GM19372 (cell line): ENCODE results near the gene AP1M2.
"Not testable (repeated sequence)": the region's sequence is repeated elsewhere in the genome, so short reads cannot be mapped to it uniquely, and the experiment has no call there.

Source experiments
- ATAC-seq: cut with Tn5 transposase; IDR thresholded peaks from one replicate; pipeline ENCODE4 v1.9.1; 2021; ENCODE audit warnings: mild to moderate bottlenecking, low read depth, moderate library complexity; ENCODE audit not compliant: unreplicated experiment

The AP1M2 gene

DNA sequence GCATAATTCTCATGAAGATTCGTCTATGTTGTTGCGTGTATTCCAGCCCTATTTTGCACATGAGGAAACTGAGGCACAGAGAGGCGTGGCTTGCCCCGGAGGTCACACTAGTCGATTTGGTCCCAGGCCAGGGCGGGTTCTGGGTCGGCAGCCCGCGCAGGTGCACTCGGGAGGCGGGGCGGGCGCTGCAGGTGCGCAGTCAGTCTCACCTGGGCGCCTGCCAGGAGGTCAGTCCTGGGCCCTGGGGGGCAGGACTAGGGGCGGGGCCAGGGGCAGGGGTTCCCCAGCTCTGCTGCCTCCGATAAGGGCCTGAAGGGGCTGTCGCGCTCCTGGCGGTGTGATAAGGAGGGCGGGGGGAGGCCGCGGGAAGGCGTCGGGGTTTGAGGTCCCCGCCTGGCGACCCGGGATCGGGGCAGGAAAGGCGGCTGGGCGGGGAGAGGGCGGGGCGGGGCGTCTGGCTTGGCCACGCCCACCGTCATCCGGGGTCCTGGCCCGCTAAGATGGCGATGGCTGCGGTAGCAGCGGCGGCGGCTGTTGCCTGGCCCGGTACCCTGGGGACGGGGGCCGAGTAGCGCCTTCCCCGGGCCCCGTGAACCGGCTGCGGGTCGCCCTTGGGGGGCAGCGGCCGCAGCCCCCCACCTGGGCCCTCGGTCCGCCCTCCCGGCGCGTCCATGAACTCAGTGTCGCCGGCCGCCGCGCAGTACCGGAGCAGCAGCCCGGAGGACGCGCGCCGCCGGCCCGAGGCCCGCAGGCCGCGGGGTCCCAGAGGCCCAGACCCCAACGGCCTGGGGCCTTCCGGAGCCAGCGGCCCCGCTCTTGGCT, 43.5 kb downstream of the AP1M2 start, which contains the start of gene ATG4D:
TSS of gene ATG4D (plus strand) at position 485 of the 822 bp plus-strand sequence. CDS start at position 672, 187 bp downstream.
- peak; percentile 70 for ATAC-seq

DNA sequence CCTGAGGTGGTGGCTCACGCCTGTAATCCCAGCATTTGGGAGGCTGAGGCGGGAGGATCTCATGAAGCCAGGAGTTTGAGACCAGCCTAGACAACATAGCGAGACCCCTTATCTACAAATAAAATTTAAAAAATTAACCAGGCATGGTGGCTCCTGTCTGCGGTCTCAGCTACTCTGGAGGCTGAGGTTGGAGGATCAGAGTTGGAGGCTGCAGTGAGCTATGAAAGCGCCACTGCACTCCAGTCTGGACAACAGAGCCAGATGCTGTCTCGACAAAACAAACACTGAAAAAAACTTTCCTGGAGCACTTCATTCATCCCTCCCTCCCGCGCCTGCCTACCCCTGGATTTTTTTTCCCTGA, 44.1 kb downstream of the AP1M2 start:
- ATAC-seq = no peak

DNA sequence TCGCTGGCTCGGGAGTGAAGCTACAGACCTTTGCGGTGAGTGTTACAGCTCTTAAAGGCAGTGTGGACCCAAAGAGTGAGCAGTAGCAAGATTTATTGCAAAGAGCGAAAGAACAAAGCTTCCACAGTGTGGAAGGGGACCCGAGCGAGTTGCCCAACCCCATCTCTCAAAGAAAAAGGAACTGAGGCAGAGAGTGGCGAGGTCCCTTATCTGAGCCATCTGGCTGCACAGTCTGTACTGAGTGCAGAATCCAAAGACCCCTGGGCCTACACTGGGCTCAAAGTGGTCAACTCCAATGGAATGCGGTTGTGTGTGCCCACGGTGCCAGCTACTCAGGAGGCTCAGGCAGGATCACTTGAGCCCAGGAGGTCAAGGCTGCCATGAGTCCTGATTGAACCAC, 48.1 kb downstream of the AP1M2 start:
- ATAC-seq = not testable (repeated sequence)

DNA sequence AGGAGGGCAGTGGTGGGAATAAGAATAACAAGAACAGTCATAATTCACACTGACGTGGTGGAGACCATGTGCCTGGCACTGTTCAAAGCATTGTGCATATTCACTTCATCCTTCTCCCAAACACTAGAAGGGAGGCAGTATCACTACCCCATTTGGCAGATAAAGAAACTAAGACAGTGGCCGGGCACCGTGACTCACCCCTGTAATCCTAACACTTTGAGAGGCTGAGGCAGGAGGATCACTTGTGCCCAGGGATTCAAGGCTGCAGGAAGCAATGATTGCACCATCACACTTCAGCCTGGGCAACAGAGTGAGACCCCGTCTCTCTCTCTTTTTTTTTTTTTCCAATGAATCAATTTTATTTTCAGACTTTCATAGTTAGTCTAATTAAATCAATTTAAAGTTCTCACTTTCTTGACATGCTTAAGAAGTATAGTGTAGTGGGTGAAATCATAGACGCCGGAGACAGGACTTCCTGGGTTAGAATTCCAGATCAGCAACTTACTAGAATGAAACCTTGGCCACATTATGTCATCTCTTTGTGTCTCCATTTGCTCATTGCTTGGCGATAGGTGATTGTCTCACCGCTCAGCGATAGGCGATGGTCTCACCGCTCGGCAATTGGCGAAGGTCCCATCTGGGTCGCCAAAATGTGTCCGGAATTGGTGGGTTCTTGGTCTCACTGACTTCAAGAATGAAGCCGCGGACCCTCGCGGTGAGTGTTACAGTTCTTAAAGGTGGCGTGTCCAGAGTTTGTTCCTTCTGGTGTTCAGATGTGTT, 48.7 kb downstream of the AP1M2 start:
- no peak for ATAC-seq

DNA sequence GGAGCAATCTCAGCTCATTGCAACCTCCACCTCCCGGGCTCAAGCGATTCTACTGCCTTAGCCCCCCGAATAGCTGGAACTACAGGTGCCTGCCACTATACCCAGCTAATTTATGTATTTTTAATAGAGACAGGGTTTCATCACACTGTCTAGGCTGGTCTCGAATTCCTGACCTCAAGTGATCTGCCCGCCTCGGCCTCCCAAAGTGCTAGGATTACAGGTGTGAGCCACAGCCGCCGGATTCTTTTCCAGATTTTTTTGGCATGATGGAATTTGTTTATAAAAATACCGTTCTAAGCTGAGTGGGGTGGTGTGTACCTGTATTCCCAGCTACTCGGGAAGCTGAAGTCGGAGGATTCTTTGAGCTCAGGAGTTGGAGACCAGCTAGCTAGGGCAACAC, 49.4 kb downstream of the AP1M2 start:
- no peak for ATAC-seq

DNA sequence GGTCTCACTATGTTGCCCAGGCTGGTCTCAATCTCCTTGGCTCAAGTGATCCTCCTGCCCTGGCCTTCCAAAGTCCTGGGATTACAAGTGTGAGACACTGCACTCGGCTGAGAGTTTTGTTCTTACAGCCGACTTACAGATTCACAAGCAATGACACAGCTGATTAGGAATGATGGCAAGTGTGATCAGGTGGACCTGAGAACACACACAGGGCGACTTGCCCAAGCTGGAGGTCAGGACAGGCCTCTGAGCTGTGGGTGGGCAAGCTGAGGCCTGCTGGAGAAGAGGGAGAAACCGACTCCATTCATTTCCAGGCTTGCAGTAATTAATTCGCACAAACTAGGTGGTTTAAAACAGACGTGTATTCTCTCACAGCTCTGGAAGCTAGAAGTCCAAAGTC, 51.5 kb downstream of the AP1M2 start:
- no peak for ATAC-seq

DNA sequence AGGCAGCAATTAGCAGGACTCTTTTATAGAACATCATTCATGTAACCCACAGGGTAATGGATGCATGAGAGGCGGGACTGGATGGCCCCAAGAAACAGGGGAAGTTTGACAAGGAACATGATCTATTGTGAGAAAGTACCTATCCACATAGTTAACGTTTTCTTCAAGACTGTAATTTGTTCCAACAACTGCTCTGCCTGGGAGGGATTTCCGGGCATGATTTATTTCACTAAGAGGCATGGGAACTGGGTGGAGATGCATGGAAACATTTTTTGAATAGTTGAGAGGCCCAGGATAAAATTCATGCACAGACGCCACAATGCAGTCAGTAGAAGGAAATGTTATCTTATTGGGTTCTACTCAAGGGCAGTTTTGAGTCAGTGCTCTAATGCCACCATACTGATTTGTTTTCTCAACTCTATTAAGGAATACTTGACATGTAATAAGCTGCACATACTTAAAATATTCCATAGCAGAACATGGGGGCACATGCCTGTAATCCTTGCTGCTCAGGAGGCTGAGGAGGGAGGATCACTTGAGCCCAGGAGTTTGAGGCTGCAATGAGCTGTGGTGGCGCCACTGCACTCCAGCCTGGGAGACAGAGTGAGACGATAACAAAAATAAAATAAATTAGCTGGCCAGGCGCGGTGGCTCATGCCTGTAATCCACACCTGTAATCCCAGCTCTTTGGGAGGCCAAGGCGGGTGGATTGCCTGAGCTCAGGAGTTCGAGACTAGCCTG, 53.3 kb downstream of the AP1M2 start:
- ATAC-seq = no peak

DNA sequence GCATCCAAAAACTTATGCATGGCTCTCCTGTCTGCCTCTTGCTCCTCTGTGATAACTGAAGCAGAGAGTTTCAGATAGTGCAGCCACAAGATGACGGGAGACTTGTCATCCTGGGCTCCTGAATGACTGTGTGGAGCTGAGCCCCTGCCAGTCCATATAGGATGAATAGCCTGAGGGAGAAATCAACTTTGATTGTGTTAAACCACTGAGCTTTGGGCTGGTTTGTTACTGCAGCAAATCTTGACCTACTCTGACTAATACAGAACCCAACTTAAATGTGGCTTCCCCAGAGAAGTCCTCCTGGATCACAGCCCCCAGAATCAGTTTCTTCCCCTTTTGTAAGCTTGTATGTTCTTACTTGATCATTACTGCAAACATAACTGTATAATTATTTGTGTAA, 54.7 kb downstream of the AP1M2 start:
- ATAC-seq = no peak

DNA sequence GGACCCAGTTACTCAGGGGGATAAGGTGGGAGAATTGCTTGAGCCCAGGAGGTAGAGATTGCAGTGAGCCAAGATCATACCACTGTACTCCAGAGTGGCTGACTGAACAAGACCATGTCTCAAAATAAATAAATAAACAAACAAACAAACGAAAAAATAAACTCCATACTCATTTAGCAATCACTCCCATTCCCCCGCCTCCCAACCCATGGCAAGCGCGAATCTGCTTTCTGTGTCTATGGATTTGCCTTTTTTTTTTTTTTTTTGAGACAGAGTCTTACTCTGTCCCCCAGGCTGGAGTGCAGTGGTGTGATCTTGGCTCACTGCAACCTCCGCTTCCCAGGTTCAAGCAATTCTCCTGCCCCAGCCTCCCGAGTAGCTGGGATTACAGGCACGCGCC, 60.2 kb downstream of the AP1M2 start:
- not testable (repeated sequence) for ATAC-seq

DNA sequence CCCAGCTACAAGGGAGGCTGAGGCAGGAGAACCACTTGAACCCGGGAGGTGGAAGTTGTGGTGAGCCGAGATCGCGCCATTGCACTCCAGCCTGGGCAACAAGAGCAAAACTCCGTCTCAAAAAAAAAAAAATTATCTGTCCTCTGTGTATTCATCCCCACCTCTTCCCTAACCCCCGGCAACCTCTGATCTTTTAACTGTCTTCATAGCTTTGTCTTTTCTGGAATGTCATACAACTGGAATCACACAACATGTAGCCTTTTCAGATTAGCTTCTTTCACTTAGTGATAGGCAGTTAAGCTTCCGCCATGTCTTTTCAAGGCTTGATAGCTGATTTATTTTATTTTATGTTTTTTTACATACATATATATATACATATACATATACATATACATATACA, 61.5 kb downstream of the AP1M2 start:
- ATAC-seq = no peak

DNA sequence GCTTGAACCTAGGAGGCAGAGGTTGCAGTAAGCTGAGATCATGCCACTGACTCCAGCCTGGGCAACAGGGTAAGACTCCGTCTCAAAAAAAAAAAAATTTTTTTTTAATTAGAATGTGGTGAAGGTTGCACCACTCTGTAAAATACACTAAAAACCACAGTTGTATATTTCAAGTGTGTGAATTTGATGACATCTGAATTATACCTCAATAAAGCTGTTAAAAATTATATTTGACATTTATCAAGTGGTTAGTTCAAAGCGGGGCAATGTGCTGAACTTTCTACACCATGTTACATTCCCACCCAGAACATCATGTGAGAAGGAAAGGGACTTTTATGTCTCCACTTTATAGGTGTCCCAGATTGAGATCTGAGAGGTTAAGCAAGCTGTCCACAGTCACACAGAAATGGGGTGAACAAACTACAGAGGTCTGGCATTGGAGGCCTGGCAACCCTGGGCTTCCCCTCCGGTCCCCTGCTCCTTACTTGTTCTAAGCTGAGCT, 63.9 kb downstream of the AP1M2 start:
- ATAC-seq = no peak
